Measurements from ENCODE around the gene RDH12. TPM values are rescaled to one million over a fixed set of nuclear protein-coding genes. Genes with fewer than 3 reads are reported as not detected.
"Not testable (repeated sequence)": the region's sequence is repeated elsewhere in the genome, so short reads cannot be mapped to it uniquely, and the experiment has no call there.

RDH12 gene
- total RNA-seq, 3 donors from 2014 or later: not detected

- Histone ChIP-seq H3K36me3 (no peaks in the 10 kb centered on the region), H3K27me3 (no peaks in the 10 kb centered on the region), H3K4me3 (no peak overlapping the region), H3K4me1 (no peaks in the 10 kb centered on the region), H3K27ac (no peak overlapping the region), H3K9me3 (no peaks in the 10 kb centered on the region)
- TF ChIP-seq, protein P1, sequence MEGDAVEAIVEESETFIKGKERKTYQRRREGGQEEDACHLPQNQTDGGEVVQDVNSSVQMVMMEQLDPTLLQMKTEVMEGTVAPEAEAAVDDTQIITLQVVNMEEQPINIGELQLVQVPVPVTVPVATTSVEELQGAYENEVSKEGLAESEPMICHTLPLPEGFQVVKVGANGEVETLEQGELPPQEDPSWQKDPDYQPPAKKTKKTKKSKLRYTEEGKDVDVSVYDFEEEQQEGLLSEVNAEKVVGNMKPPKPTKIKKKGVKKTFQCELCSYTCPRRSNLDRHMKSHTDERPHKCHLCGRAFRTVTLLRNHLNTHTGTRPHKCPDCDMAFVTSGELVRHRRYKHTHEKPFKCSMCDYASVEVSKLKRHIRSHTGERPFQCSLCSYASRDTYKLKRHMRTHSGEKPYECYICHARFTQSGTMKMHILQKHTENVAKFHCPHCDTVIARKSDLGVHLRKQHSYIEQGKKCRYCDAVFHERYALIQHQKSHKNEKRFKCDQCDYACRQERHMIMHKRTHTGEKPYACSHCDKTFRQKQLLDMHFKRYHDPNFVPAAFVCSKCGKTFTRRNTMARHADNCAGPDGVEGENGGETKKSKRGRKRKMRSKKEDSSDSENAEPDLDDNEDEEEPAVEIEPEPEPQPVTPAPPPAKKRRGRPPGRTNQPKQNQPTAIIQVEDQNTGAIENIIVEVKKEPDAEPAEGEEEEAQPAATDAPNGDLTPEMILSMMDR (IDR thresholded peaks at IDR 0.05): peak in 2 of 3 donors; percentile 61 to 68
- no peak for TF ChIP-seq POLR2A (IDR thresholded peaks at IDR 0.05)
- intact Hi-C loops (cut with DNase I; ENCODE audit: low total_unique reads): no loop called here
- no peak for DNase-seq (ENCODE audit: low spot score in 2 of 2)
These were observed 2.9 kb downstream of the RDH12 start for GRCh38 chr14:67704484-67705089.

DNA sequence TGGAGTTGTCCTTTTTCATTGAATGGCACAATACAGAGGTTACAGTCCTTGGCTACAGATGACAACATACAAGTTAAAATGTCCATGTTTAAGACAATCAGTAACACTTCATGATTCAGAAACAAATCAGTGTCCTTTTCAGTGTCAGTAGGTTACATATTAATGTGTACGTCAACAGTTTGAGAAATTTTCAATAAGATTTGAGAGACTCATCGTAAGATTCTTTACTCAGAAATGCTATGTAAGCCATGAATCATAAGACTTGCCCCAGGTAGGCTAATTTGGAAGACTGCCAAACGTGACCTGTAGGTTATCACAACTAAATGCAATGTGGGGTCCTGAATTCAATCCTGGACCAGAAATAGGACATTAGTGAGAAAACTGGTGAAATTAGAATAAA, 3.5 kb downstream of the RDH12 start:
- no peaks in the 10 kb centered on the region for H3K27me3 ChIP-seq
- no peak for DNase-seq (ENCODE audit: low spot score in 2 of 2)
- H3K4me1 ChIP-seq: no peaks in the 10 kb centered on the region
- H3K9me3 ChIP-seq: no peaks in the 10 kb centered on the region
- no peaks in the 10 kb centered on the region for H3K36me3 ChIP-seq
- intact Hi-C loops (cut with DNase I; ENCODE audit: low total_unique reads): no loop called here
- no peak overlapping the region for H3K4me3 ChIP-seq
- TF ChIP-seq, protein P1 (IDR thresholded peaks at IDR 0.05): no peak
- TF ChIP-seq POLR2AphosphoS5 (IDR thresholded peaks at IDR 0.05): no peak
- TF ChIP-seq POLR2A (IDR thresholded peaks at IDR 0.05): no peak
- no peak overlapping the region for H3K27ac ChIP-seq

DNA sequence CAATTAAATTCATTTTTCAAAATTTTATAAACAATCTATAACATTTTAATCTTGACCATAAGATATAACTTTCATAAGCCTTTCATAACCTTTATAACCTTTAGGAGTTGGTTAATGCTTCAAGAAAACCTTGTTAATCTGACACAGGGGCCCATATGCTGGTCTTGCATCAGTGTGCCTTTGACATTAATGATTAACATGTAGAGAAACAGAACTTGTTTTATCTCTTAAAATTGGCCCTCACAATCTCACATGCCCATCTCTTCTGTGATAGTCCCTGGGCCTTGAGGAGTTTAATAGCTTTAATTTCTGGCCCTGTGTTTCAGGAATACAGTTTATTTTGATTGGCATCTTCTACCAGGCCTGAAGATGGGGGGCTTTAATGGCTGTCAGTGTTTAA, 7.7 kb downstream of the RDH12 start:
- H3K4me3 ChIP-seq; H3K36me3 ChIP-seq; H3K27ac ChIP-seq; intact Hi-C loops (cut with DNase I; ENCODE audit: low total_unique reads); H3K4me1 ChIP-seq; DNase-seq (ENCODE audit: low spot score in 2 of 2); H3K9me3 ChIP-seq; H3K27me3 ChIP-seq: not testable (repeated sequence)

DNA sequence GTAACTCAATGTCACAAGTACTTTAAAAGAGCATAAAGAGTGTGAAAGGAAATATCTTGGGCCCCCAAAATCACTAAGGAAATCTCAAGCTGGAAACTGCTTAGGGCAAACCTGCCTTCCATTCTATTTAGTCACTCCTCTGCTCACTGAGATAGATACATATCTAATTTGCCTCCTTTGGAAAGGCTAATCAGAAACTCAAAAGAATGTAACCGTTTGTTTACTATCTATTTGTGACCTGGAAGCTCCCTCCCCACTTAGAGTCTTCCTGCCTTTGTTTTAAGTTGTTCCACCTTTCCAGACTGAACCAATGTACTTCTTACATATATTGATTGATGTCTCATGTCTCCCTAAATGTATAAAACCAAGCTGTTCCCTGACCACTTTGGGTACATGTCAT, 8.1 kb downstream of the RDH12 start:
- H3K27me3 ChIP-seq; H3K4me3 ChIP-seq; H3K9me3 ChIP-seq; H3K4me1 ChIP-seq; DNase-seq (ENCODE audit: low spot score in 2 of 2); H3K27ac ChIP-seq; H3K36me3 ChIP-seq; intact Hi-C loops (cut with DNase I; ENCODE audit: low total_unique reads): not testable (repeated sequence)

GRCh38 chr14:67710209-67710608, 8.5 kb downstream of the RDH12 start:
- no peaks in the 10 kb centered on the region for H3K9me3 ChIP-seq
- H3K4me1 ChIP-seq: no peaks in the 10 kb centered on the region
- TF ChIP-seq POLR2A (IDR thresholded peaks at IDR 0.05) (no peak), POLR2AphosphoS5 (IDR thresholded peaks at IDR 0.05) (no peak)
- TF ChIP-seq, protein P1 (IDR thresholded peaks at IDR 0.05): no peak
- no peak overlapping the region for H3K4me3 ChIP-seq
- H3K27ac ChIP-seq: no peak overlapping the region
- intact Hi-C loops (cut with DNase I; ENCODE audit: low total_unique reads): no loop called here
- no peak for DNase-seq (ENCODE audit: low spot score in 2 of 2)
- no peaks in the 10 kb centered on the region for H3K27me3 ChIP-seq
- H3K36me3 ChIP-seq: no peaks in the 10 kb centered on the region

DNA sequence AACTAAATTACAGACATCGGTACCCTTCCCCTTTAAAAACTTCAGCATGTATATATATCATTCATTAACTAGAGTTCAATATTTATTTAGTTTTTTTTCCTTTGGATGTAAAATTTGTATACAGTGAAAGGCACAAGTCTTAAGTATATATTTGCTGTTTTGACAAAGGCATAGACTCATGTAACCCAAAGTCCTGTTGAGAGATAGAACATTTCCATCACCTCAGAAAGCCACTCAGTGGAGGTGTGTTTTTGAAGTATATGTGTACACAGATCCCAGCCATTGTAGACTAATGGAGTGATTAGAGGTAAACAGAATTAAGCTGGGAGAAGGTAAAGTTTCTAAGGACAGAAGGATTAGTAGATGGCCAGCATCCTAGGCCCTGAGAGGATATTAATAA, 15.4 kb downstream of the RDH12 start:
- TF ChIP-seq POLR2AphosphoS5 (IDR thresholded peaks at IDR 0.05): no peak
- no peak for TF ChIP-seq POLR2A (IDR thresholded peaks at IDR 0.05)
- TF ChIP-seq, protein P1 (IDR thresholded peaks at IDR 0.05): no peak
- no peaks in the 10 kb centered on the region for H3K9me3 ChIP-seq
- no peak for DNase-seq (ENCODE audit: low spot score in 2 of 2)
- H3K4me1 ChIP-seq: no peaks in the 10 kb centered on the region
- H3K36me3 ChIP-seq: no peaks in the 10 kb centered on the region
- intact Hi-C loops (cut with DNase I; ENCODE audit: low total_unique reads): no loop called here
- no peak overlapping the region for H3K27ac ChIP-seq
- no peaks in the 10 kb centered on the region for H3K27me3 ChIP-seq
- no peak overlapping the region for H3K4me3 ChIP-seq

All from breast epithelium (tissue), 4 donors.